Keratinocyte (primary cell): ENCODE data around the gene CFAP210.

ENCODE experiments used
- EZH2 ChIP-seq: IDR thresholded peaks from one replicate; pipeline ENCODE4 v1.6.1; 2012; ENCODE audit warnings: inconsistent platforms, mild to moderate bottlenecking, low read length, moderate library complexity
- TF ChIP-seq, protein P1 (sequence below), 3 experiments: IDR thresholded peaks in 1 of 3; conservative IDR thresholded peaks in 1 of 3; optimal IDR thresholded peaks in 1 of 3; 2 replicates in 2 of 3; 3 replicates in 1 of 3; pipeline versions ENCODE3 to v1.5.1; 2011; ENCODE audit warnings: low read length in 3 of 3, mild to moderate bottlenecking in 3 of 3, moderate library complexity in 2 of 3, control low read depth in 1 of 3, inconsistent platforms in 1 of 3; ENCODE audit not compliant: insufficient read depth in 2 of 3; ENCODE audit errors: extremely low read depth in 1 of 3

DNA sequence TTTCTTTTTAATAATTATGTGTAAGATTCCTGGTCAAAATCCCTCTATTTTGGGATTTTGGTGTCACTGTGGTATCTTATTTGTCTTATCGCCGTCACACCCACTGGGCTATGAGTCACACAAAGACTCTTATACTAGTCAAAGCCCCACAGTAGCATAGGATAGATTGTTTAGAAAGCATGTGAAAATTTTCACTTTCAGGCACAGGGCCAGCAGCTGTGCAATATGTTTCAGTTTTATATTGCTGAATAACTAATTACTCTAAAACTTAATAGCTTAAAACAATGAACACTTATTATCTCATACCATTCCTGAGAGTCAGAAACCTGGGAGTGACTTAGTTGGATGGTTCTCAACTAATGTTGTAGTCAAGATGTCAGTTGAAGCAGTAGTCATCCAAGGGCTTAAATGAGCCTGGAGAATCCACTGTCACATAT is 24.0 kb downstream of the CFAP210 start:
- TF ChIP-seq, protein P1, sequence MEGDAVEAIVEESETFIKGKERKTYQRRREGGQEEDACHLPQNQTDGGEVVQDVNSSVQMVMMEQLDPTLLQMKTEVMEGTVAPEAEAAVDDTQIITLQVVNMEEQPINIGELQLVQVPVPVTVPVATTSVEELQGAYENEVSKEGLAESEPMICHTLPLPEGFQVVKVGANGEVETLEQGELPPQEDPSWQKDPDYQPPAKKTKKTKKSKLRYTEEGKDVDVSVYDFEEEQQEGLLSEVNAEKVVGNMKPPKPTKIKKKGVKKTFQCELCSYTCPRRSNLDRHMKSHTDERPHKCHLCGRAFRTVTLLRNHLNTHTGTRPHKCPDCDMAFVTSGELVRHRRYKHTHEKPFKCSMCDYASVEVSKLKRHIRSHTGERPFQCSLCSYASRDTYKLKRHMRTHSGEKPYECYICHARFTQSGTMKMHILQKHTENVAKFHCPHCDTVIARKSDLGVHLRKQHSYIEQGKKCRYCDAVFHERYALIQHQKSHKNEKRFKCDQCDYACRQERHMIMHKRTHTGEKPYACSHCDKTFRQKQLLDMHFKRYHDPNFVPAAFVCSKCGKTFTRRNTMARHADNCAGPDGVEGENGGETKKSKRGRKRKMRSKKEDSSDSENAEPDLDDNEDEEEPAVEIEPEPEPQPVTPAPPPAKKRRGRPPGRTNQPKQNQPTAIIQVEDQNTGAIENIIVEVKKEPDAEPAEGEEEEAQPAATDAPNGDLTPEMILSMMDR (optimal IDR thresholded peaks at IDR 0.05 in 1 of 3, IDR thresholded peaks at IDR 0.05 in 1 of 3, conservative IDR thresholded peaks at IDR 0.05 in 1 of 3; ENCODE audit: extremely low read depth in 1 of 3, insufficient read depth in 2 of 3, low read length in 3 of 3), result no peak
- no peak for TF ChIP-seq EZH2
